Epithelial cell of esophagus (primary cell): ENCODE data around the gene GFER.
"Not testable (repeated sequence)": the region's sequence is repeated elsewhere in the genome, so short reads cannot be mapped to it uniquely, and the experiment has no call there.

Source experiments
- DNase-seq: peaks from one replicate; pipeline ENCODE4 v3.0.0; 2010; ENCODE audit warnings: low read depth
- H3K4me3 ChIP-seq: 2 replicates; pipeline ENCODE4 v1.5.1; 2011; ENCODE audit warnings: mild to moderate bottlenecking, low read length, control low read depth
- CTCF ChIP-seq: IDR thresholded peaks from 2 replicates; pipeline ENCODE4 v1.5.1; 2011; ENCODE audit warnings: low read depth, mild to moderate bottlenecking, low read length, control low read depth, inconsistent platforms; ENCODE audit not compliant: insufficient read depth; ENCODE audit errors: missing control alignments

GFER gene

GRCh38 chr16:2033057-2033908 is 49.3 kb downstream of the GFER start:
- no peak for TF ChIP-seq CTCF
- DNase-seq, result no peak
- no peak overlapping the region for H3K4me3 ChIP-seq

GRCh38 chr16:2033909-2034695 is 50.1 kb downstream of the GFER start:
- not testable (repeated sequence) for H3K4me3 ChIP-seq, DNase-seq

GRCh38 chr16:2034696-2035430 is 50.9 kb downstream of the GFER start:
- no peak overlapping the region for H3K4me3 ChIP-seq
- TF ChIP-seq CTCF, result no peak
- no peak for DNase-seq

GRCh38 chr16:2035431-2036199 is 51.6 kb downstream of the GFER start:
- no peak for TF ChIP-seq CTCF
- no peak for DNase-seq
- no peak overlapping the region for H3K4me3 ChIP-seq

- no peak for DNase-seq
- TF ChIP-seq CTCF, result no peak
- H3K4me3 ChIP-seq, result no peak overlapping the region
Measured at GRCh38 chr16:2036200-2036966, 52.4 kb downstream of the GFER start.

- no peak for TF ChIP-seq CTCF
- H3K4me3 ChIP-seq, result no peak overlapping the region
- DNase-seq, result no peak
Measured at GRCh38 chr16:2037115-2037514, 53.1 kb downstream of the GFER start.
